Transverse colon (tissue), 4 donors: ENCODE data around the gene C2orf49.

ENCODE experiments used
- CTCF ChIP-seq, 5 experiments: fragments of 200-600 bp in 3 of 5; fragments of 450-650 bp in 2 of 5; sonication (generic) in 3 of 5; IDR thresholded peaks; 1 replicate in 2 of 5; 2 replicates in 3 of 5; pipeline ENCODE4 v1.5.1; 2016 to 2017; ENCODE audit warnings: antibody characterized with exemption in 5 of 5, inconsistent platforms in 3 of 5, mild to moderate bottlenecking in 2 of 5, moderate library complexity in 1 of 5
- EP300 ChIP-seq: sonication (generic); formaldehyde crosslinking; IDR thresholded peaks from one replicate; pipeline ENCODE4 v1.6.1; 2017; ENCODE audit warnings: antibody characterized with exemption, low read depth
- POLR2A ChIP-seq: fragments of 450-650 bp; IDR thresholded peaks from one replicate; pipeline ENCODE4 v1.6.1; 2016; ENCODE audit warnings: antibody characterized with exemption, mild to moderate bottlenecking, moderate library complexity
- POLR2AphosphoS5 ChIP-seq, 3 donors: sonication (generic); formaldehyde crosslinking; IDR thresholded peaks; one replicate each; pipeline ENCODE4 v1.6.1; 2016; ENCODE audit warnings: antibody characterized with exemption in 3 of 3

- peak in 4 of 5 experiments; percentile 21 to 35 (median 28) for TF ChIP-seq CTCF (IDR thresholded peaks at IDR 0.05)
- no peak for TF ChIP-seq POLR2AphosphoS5 (IDR thresholded peaks at IDR 0.05)
- no peak for TF ChIP-seq POLR2A
- no peak for TF ChIP-seq EP300
These were observed 7.5 kb downstream of the C2orf49 start for GRCh38 chr2:105344704-105345345.
